Smooth muscle cell (in vitro differentiated cells): ENCODE data around the gene AQP5. TPM values are rescaled to one million over a fixed set of nuclear protein-coding genes. Genes with fewer than 3 reads are reported as not detected.

Experiments used
- DNase-seq: peaks from one replicate; lab custom pipeline; 2025; ENCODE audit not compliant: unreplicated experiment; lab: John Stamatoyannopoulos, UW
- H2AFZ ChIP-seq: fragments of 200-600 bp; sonication (generic); 2 replicates; pipeline ENCODE4 v1.6.0; 2016; ENCODE audit warnings: antibody characterized with exemption, low read depth, mild to moderate bottlenecking
- H3F3A ChIP-seq: fragments of 200-600 bp; sonication (generic); 2 replicates; pipeline ENCODE4 v1.6.0; 2017; ENCODE audit warnings: antibody characterized with exemption, low read depth
- H3K27ac ChIP-seq: fragments of 200-600 bp; sonication (generic); 2 replicates; pipeline ENCODE4 v1.5.1; 2016; ENCODE audit warnings: low read depth, mild to moderate bottlenecking
- H3K27me3 ChIP-seq: fragments of 200-600 bp; sonication (generic); 2 replicates; pipeline ENCODE4 v1.6.1; 2016; ENCODE audit warnings: low read depth, mild to moderate bottlenecking
- H3K36me3 ChIP-seq: fragments of 200-600 bp; sonication (generic); 2 replicates; pipeline ENCODE4 v1.5.1; 2016; ENCODE audit warnings: low read depth
- H3K4me1 ChIP-seq: fragments of 200-600 bp; sonication (generic); 2 replicates; pipeline ENCODE4 v1.5.1; 2016; ENCODE audit warnings: low read depth
- H3K4me2 ChIP-seq: fragments of 200-600 bp; sonication (generic); 2 replicates; pipeline ENCODE4 v1.6.0; 2016; ENCODE audit warnings: mild to moderate bottlenecking
- H3K4me3 ChIP-seq: fragments of 200-600 bp; sonication (generic); 2 replicates; pipeline ENCODE4 v1.5.1; 2016; ENCODE audit warnings: mild to moderate bottlenecking
- H3K79me2 ChIP-seq: fragments of 200-600 bp; sonication (generic); 2 replicates; pipeline ENCODE4 v1.6.0; 2016; ENCODE audit warnings: low read depth, mild to moderate bottlenecking
- H3K9ac ChIP-seq: fragments of 200-600 bp; sonication (generic); 2 replicates; pipeline ENCODE4 v1.6.0; 2016; ENCODE audit warnings: low read depth
- H3K9me3 ChIP-seq: fragments of 200-600 bp; sonication (generic); replicated peaks from 2 replicates; pipeline ENCODE4 v1.5.1; 2016; ENCODE audit warnings: low read depth
- H4K20me1 ChIP-seq: fragments of 200-600 bp; sonication (generic); 2 replicates; pipeline ENCODE4 v1.6.0; 2016; ENCODE audit warnings: low read depth
- CTCF ChIP-seq: fragments of 200-600 bp; sonication (generic); IDR thresholded peaks from 2 replicates; pipeline ENCODE4 v1.5.1; 2017; ENCODE audit warnings: borderline replicate concordance, mild to moderate bottlenecking, antibody characterized with exemption; ENCODE audit not compliant: insufficient read depth, poor library complexity, severe bottlenecking
- WGBS: methylation state at CpG from one replicate; pipeline ENCODE4 v1.1.7; 2016; ENCODE audit warnings: low lambda C conversion rate; 5-methylcytosine and 5-hydroxymethylcytosine counted together
- polyA plus RNA-seq: library from polyadenylated mRNA; unstranded; fragments of >200 nt; fragmentation: Nextera tagmentation; extraction: Ambion mirVana; gene quantifications from 2 replicates; pipeline ENCODE4 v1.2.1, GENCODE V29; 2016
- total RNA-seq: library from RNA; depleted of rRNA; stranded (reverse); fragments of >200 nt; gene quantifications from 2 replicates; pipeline ENCODE4 v1.2.3, GENCODE V29; 2014

AQP5 gene
- total and polyA plus RNA-seq, 2 experiments from 2014 or later, result not detected

- WGBS, result 87% methylated on average over 6 of the region's 6 CpGs
- no peak for DNase-seq
Observed at GRCh38 chr12:49971141-49971540, 9.5 kb downstream of the AQP5 start.

GRCh38 chr12:49972129-49972528 is 10.5 kb downstream of the AQP5 start:
- Histone ChIP-seq H3F3A (no peaks in the 10 kb centered on the region), H3K27ac (no peak overlapping the region), H3K4me2 (no peak overlapping the region), H3K9me3 (no peaks in the 10 kb centered on the region), H3K9ac (no peak overlapping the region), H3K79me2 (no peaks in the 10 kb centered on the region), H3K4me1 (no peaks in the 10 kb centered on the region), H3K4me3 (no peak overlapping the region), H4K20me1 (no peaks in the 10 kb centered on the region), H3K27me3 (peaks cover 49% of the 10 kb centered on the region), H3K36me3 (no peaks in the 10 kb centered on the region), H2AFZ (no peak overlapping the region)
- WGBS, result 94% methylated on average over 7 of the region's 9 CpGs
- TF ChIP-seq CTCF, result no peak
- DNase-seq, result no peak

More at GRCh38 chr12:49971141-49971540, 9.5 kb downstream of the AQP5 start:
- Histone ChIP-seq H3K27me3 (peaks cover 51% of the 10 kb centered on the region), H3K9me3 (no peaks in the 10 kb centered on the region), H3K27ac (no peak overlapping the region), H3K4me1 (no peaks in the 10 kb centered on the region), H3K4me3 (no peak overlapping the region), H3F3A (no peaks in the 10 kb centered on the region), H2AFZ (no peak overlapping the region), H3K4me2 (no peak overlapping the region), H4K20me1 (no peaks in the 10 kb centered on the region), H3K9ac (no peak overlapping the region), H3K79me2 (no peaks in the 10 kb centered on the region), H3K36me3 (no peaks in the 10 kb centered on the region)
- no peak for TF ChIP-seq CTCF

- TF ChIP-seq CTCF, result no peak
- Histone ChIP-seq H3K4me1 (no peaks in the 10 kb centered on the region), H3F3A (no peaks in the 10 kb centered on the region), H3K4me2 (no peak within 1 kb of the TSS), H3K4me3 (no peak within 1 kb of the TSS), H3K27ac (no peak within 1 kb of the TSS), H2AFZ (no peak within 1 kb of the TSS), H3K36me3 (no peaks in the 10 kb centered on the region), H3K9ac (no peak within 1 kb of the TSS), H3K27me3 (peaks cover 46% of the 10 kb centered on the region), H3K79me2 (no peaks in the 10 kb centered on the region), H3K9me3 (no peaks in the 10 kb centered on the region), H4K20me1 (no peaks in the 10 kb centered on the region)
- no peak for DNase-seq
- WGBS, result 94% methylated on average over 16 of the region's 18 CpGs
Observed at GRCh38 chr12:49972641-49973360, 11.1 kb downstream of the AQP5 start, which contains the start of gene AQP6. TSS of gene AQP6 (plus strand) at chr12:49972947. CDS start at chr12:49973174, 227 bp downstream.

- H3K9ac ChIP-seq, result no peak overlapping the region
- H3K36me3 ChIP-seq, result no peaks in the 10 kb centered on the region
- H4K20me1 ChIP-seq, result no peaks in the 10 kb centered on the region
- no peak for DNase-seq
- no peak overlapping the region for H3K27ac ChIP-seq
- 95% methylated on average over 19 of the region's 19 CpGs for WGBS
- H3K9me3 ChIP-seq, result no peaks in the 10 kb centered on the region
- no peak overlapping the region for H3K4me2 ChIP-seq
- no peak overlapping the region for H2AFZ ChIP-seq
- no peak overlapping the region for H3K4me3 ChIP-seq
- H3K4me1 ChIP-seq, result no peaks in the 10 kb centered on the region
- H3K27me3 ChIP-seq, result peaks cover 44% of the 10 kb centered on the region
- H3F3A ChIP-seq, result no peaks in the 10 kb centered on the region
- H3K79me2 ChIP-seq, result no peaks in the 10 kb centered on the region
- TF ChIP-seq CTCF, result no peak
Observed at GRCh38 chr12:49973361-49973830, 11.7 kb downstream of the AQP5 start.
